ENCODE data around the gene COX11. TPM values are rescaled to one million over a fixed set of nuclear protein-coding genes. Genes with fewer than 3 reads are reported as not detected.

Gene COX11
- total and polyA plus RNA-seq, 2 of the 13 experiments (the other 11 are each of a cell fraction or from before 2014, with no cell fraction given) = 103 to 203 TPM

DNA sequence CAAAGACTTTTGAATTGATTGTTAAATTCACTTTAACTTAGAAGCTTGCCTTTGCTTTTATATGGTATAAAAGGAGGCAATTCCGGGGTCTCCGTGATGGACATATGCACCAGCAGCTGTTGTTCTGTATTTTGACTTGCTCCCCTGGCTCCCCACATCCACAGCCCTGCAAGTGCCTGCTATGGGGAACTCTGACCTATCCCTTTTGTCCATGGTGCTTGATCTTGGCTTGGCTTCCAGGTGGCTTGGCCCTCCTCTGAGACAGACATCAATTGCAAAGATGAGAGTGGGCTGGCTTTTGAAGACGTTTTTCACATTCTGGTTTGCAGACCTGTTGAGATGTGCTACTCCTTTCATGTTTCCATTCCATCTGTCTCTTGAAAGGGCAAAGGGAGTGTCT, 40.9 kb downstream of the COX11 start:
- FAIRE-seq = no peak
- 97% methylated on average over 3 of the region's 3 CpGs for WGBS (ENCODE audit: low lambda C conversion rate)
- H3K27ac ChIP-seq (ENCODE audit: extremely low read length, insufficient read depth, low read length) = no peak overlapping the region
- TF ChIP-seq ZNF484 (CRISPR knock-in tag; IDR thresholded peaks at IDR 0.05; ENCODE audit: borderline replicate concordance, low read depth) (no peak), NR2F1 (CRISPR knock-in tag; IDR thresholded peaks at IDR 0.05) (no peak), LCORL (IDR thresholded peaks at IDR 0.05) (no peak), LCORL (CRISPR knock-in tag; IDR thresholded peaks at IDR 0.05) (no peak), WIZ (CRISPR knock-in tag; IDR thresholded peaks at IDR 0.05) (no peak), CHCHD3 (CRISPR knock-in tag; IDR thresholded peaks at IDR 0.05) (no peak), ZMYM4 (CRISPR knock-in tag; IDR thresholded peaks at IDR 0.05) (no peak), SIX4 (CRISPR knock-in tag; IDR thresholded peaks at IDR 0.05) (no peak), ZNF615 (CRISPR knock-in tag; IDR thresholded peaks at IDR 0.05; ENCODE audit: borderline replicate concordance) (no peak)
- TF ChIP-seq, protein P1, sequence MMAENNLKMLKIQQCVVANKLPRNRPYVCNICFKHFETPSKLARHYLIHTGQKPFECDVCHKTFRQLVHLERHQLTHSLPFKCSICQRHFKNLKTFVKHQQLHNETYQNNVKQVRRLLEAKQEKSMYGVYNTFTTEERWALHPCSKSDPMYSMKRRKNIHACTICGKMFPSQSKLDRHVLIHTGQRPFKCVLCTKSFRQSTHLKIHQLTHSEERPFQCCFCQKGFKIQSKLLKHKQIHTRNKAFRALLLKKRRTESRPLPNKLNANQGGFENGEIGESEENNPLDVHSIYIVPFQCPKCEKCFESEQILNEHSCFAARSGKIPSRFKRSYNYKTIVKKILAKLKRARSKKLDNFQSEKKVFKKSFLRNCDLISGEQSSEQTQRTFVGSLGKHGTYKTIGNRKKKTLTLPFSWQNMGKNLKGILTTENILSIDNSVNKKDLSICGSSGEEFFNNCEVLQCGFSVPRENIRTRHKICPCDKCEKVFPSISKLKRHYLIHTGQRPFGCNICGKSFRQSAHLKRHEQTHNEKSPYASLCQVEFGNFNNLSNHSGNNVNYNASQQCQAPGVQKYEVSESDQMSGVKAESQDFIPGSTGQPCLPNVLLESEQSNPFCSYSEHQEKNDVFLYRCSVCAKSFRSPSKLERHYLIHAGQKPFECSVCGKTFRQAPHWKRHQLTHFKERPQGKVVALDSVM (CRISPR knock-in tag; IDR thresholded peaks at IDR 0.05) = no peak
- TF ChIP-seq, protein P2, sequence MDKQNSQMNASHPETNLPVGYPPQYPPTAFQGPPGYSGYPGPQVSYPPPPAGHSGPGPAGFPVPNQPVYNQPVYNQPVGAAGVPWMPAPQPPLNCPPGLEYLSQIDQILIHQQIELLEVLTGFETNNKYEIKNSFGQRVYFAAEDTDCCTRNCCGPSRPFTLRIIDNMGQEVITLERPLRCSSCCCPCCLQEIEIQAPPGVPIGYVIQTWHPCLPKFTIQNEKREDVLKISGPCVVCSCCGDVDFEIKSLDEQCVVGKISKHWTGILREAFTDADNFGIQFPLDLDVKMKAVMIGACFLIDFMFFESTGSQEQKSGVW (CRISPR knock-in tag; IDR thresholded peaks at IDR 0.05; ENCODE audit: borderline replicate concordance) = no peak
- TF ChIP-seq, protein P3, sequence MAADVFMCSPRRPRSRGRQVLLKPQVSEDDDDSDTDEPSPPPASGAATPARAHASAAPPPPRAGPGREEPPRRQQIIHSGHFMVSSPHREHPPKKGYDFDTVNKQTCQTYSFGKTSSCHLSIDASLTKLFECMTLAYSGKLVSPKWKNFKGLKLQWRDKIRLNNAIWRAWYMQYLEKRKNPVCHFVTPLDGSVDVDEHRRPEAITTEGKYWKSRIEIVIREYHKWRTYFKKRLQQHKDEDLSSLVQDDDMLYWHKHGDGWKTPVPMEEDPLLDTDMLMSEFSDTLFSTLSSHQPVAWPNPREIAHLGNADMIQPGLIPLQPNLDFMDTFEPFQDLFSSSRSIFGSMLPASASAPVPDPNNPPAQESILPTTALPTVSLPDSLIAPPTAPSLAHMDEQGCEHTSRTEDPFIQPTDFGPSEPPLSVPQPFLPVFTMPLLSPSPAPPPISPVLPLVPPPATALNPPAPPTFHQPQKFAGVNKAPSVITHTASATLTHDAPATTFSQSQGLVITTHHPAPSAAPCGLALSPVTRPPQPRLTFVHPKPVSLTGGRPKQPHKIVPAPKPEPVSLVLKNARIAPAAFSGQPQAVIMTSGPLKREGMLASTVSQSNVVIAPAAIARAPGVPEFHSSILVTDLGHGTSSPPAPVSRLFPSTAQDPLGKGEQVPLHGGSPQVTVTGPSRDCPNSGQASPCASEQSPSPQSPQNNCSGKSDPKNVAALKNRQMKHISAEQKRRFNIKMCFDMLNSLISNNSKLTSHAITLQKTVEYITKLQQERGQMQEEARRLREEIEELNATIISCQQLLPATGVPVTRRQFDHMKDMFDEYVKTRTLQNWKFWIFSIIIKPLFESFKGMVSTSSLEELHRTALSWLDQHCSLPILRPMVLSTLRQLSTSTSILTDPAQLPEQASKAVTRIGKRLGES (CRISPR knock-in tag; IDR thresholded peaks at IDR 0.05; ENCODE audit: borderline replicate concordance) = no peak
- TF ChIP-seq, protein P4, sequence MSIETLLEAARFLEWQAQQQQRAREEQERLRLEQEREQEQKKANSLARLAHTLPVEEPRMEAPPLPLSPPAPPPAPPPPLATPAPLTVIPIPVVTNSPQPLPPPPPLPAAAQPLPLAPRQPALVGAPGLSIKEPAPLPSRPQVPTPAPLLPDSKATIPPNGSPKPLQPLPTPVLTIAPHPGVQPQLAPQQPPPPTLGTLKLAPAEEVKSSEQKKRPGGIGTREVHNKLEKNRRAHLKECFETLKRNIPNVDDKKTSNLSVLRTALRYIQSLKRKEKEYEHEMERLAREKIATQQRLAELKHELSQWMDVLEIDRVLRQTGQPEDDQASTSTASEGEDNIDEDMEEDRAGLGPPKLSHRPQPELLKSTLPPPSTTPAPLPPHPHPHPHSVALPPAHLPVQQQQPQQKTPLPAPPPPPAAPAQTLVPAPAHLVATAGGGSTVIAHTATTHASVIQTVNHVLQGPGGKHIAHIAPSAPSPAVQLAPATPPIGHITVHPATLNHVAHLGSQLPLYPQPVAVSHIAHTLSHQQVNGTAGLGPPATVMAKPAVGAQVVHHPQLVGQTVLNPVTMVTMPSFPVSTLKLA (IDR thresholded peaks at IDR 0.05) = no peak
- TF ChIP-seq, protein P5, sequence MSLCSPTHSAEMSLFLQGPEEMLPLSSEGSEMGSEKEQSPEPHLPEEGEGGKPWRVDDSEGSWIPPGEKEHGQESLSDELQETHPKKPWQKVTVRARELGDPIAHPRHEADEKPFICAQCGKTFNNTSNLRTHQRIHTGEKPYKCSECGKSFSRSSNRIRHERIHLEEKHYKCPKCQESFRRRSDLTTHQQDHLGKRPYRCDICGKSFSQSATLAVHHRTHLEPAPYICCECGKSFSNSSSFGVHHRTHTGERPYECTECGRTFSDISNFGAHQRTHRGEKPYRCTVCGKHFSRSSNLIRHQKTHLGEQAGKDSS (CRISPR knock-in tag; IDR thresholded peaks at IDR 0.05; ENCODE audit: borderline replicate concordance, low read depth) = no peak

More for the DNA sequence above, 40.9 kb downstream of the COX11 start:
- intact Hi-C loops (cut with micrococcal nuclease; ENCODE audit: unreplicated experiment) = no loop called here
- Histone ChIP-seq H3K4me1 (ENCODE audit: insufficient read depth, low read length) (0 out of 2 replicates have a peak, but pooled peaks cover 6% of the 10 kb centered on the region), H3K79me2 (ENCODE audit: insufficient read depth, low read length) (no peaks in the 10 kb centered on the region), H3K36me3 (replicated peaks in 1 of 2; ENCODE audit: control insufficient read depth in 1 of 2, insufficient read depth in 2 of 2, low read length in 2 of 2) (peaks cover 15 to 44% of the 10 kb centered on the region in 2 experiments), H3K9ac (ENCODE audit: insufficient read depth, low read depth, low read length) (no peak overlapping the region), H3K9me3 (ENCODE audit: low read length) (no peaks in the 10 kb centered on the region), H3K4me2 (ENCODE audit: low read depth, low read length) (no peak overlapping the region), H3K27me3 (ENCODE audit: control insufficient read depth in 1 of 2, insufficient read depth in 2 of 2, low read length in 2 of 2) (no peaks in the 10 kb centered on the region), H4K20me1 (ENCODE audit: insufficient read depth, low read length) (no peaks in the 10 kb centered on the region), H2AFZ (ENCODE audit: low read length) (no peak overlapping the region), H3K4me3 (replicated peaks in 1 of 3; ENCODE audit: insufficient read depth in 1 of 3, low read depth in 2 of 3, low read length in 3 of 3) (no peak overlapping the region)
- BruUV-seq (replicated peaks) = no TSS peak
- ChIA-PET POLR2A (no interaction called here), CTCF (ENCODE audit: low intra/inter-chr PET ratio, low total read pairs) (no interaction called here)
- in situ Hi-C loops (cut with HindIII; ENCODE audit: extremely low pct_ligation_motif_present, low pct_unique_long_range_greater_than_20kb) = no loop called here
- no peak for DNase-seq (ENCODE audit: low spot score)
- ATAC-seq = no peak
